Lung (tissue), 4 donors: ENCODE measurements around the gene GFOD1. TPM values are rescaled to one million over a fixed set of nuclear protein-coding genes. Genes with fewer than 3 reads are reported as not detected.

ENCODE experiments used
- polyA plus RNA-seq, 2 donors: library from polyadenylated mRNA; stranded (reverse); fragments of 200-250 nt; gene quantifications; one replicate each; pipeline ENCODE4 v1.2.1, GENCODE V29; 2013
- total RNA-seq, 2 donors: library from RNA; depleted of rRNA in 1 of 2; stranded (reverse); fragments of >200 nt in 1 of 2; gene quantifications; one replicate each; pipeline ENCODE4 v1.2.1, GENCODE V29; 2014 to 2021
- donor health status: Bipolar disorder and iron deficiency.
- donor health status: healthy.
- donor health status: DM: yes; HTN: yes; CAD: no.

GFOD1 gene
- total and polyA plus RNA-seq, 4 donors = 4.0 to 22.8 (median 7.9) TPM

Other genes with a start within 250 kb of the GFOD1 start
- gene TBC1D7, start 159.1 kb downstream of the GFOD1 start, total RNA-seq = 10 to 100 TPM; 17.1 to 30.1 TPM
- gene TBC1D7, start 159.1 kb downstream of the GFOD1 start, polyA plus RNA-seq = 10 to 100 TPM; 19.8 to 20.1 TPM
- gene SIRT5, start 87.0 kb upstream of the GFOD1 start, total RNA-seq = 10 to 100 TPM in 1 of 2 donors, 1 to 10 TPM in 1; 9.8 to 11.3 TPM
- gene SIRT5, start 87.0 kb upstream of the GFOD1 start, polyA plus RNA-seq = 1 to 10 TPM; 5.9 to 6.3 TPM
- gene NOL7, start 127.7 kb upstream of the GFOD1 start, total RNA-seq = 10 to 100 TPM; 48.0 to 57.9 TPM
- 10 to 100 TPM; 57.1 to 75.8 TPM for gene NOL7, start 127.7 kb upstream of the GFOD1 start, polyA plus RNA-seq
- gene RANBP9, start 224.2 kb upstream of the GFOD1 start, total RNA-seq = 10 to 100 TPM; 32.1 to 50.4 TPM
- 10 to 100 TPM; 16.6 to 18.8 TPM for gene RANBP9, start 224.2 kb upstream of the GFOD1 start, polyA plus RNA-seq